HepG2 (cell line): ENCODE data around the gene JAG1. TPM values are rescaled to one million over a fixed set of nuclear protein-coding genes. Genes with fewer than 3 reads are reported as not detected.

Experiments
- IRX3 ChIP-seq: sonication (generic); formaldehyde crosslinking; IDR thresholded peaks from 2 replicates; pipeline ENCODE4 v1.8.1; 2023; ENCODE audit warnings: mild to moderate bottlenecking, low read depth, missing genetic modification reagents, borderline replicate concordance
- KDM1A ChIP-seq: IDR thresholded peaks from 2 replicates; pipeline ENCODE4 v1.6.1; 2016; ENCODE audit warnings: missing compliant biosample characterization
- MIER3 ChIP-seq: IDR thresholded peaks from 2 replicates; pipeline ENCODE4 v1.6.1; 2016; ENCODE audit warnings: missing compliant biosample characterization, borderline replicate concordance
- MTF2 ChIP-seq: sonication (generic); formaldehyde crosslinking; IDR thresholded peaks from 2 replicates; pipeline ENCODE4 v1.5.0; 2020; ENCODE audit warnings: missing genetic modification reagents, borderline replicate concordance
- PHF21A ChIP-seq: sonication (generic); formaldehyde crosslinking; IDR thresholded peaks from 2 replicates; pipeline ENCODE4 v1.5.0; 2020; ENCODE audit warnings: mild to moderate bottlenecking, missing genetic modification reagents
- SIN3B ChIP-seq: fragments of 150-350 bp; IDR thresholded peaks from 2 replicates; pipeline ENCODE4 v1.6.1; 2014; ENCODE audit warnings: low read length
- SMC3 ChIP-seq: IDR thresholded peaks from 2 replicates; pipeline ENCODE4 v1.6.1; 2011; ENCODE audit warnings: low read length, improper control_type of control experiment
- SOX6 ChIP-seq, 2 experiments: fragments of 450-650 bp in 1 of 2; sonication (generic) in 1 of 2; formaldehyde crosslinking in 1 of 2; IDR thresholded peaks; 2 replicates each; pipeline versions ENCODE4 v1.4.0 to v1.6.1; 2017 to 2020; ENCODE audit warnings: antibody characterized with exemption in 1 of 2, mild to moderate bottlenecking in 1 of 2, missing genetic modification reagents in 1 of 2
- TCF7 ChIP-seq: sonication (generic); IDR thresholded peaks from 2 replicates; pipeline ENCODE4 v1.6.1; 2016; ENCODE audit warnings: antibody characterized with exemption, low read depth
- ZBTB7A ChIP-seq: sonication (generic); formaldehyde crosslinking; IDR thresholded peaks from 2 replicates; pipeline ENCODE4 v1.8.0; 2022; ENCODE audit warnings: mild to moderate bottlenecking, missing genetic modification reagents
- ZNF496 ChIP-seq: sonication (generic); formaldehyde crosslinking; IDR thresholded peaks from 2 replicates; pipeline ENCODE4 v1.8.1; 2023; ENCODE audit warnings: mild to moderate bottlenecking, moderate library complexity, missing genetic modification reagents; ENCODE audit not compliant: insufficient replicate concordance
- ZNF614 ChIP-seq: IDR thresholded peaks from 2 replicates; pipeline ENCODE4 v1.6.1; 2018; ENCODE audit warnings: missing biosample characterization, missing genetic modification reagents, inconsistent platforms, borderline replicate concordance
- ZNF619 ChIP-seq: sonication (generic); formaldehyde crosslinking; IDR thresholded peaks from 2 replicates; pipeline ENCODE4 v1.4.0; 2020; ENCODE audit warnings: mild to moderate bottlenecking, missing genetic modification reagents
- polyA plus RNA-seq, 8 experiments: library from polyadenylated mRNA; depleted of rRNA in 3 of 8; stranded (reverse) in 7 of 8; unstranded in 1 of 8; fragments of >200 nt; fragmentation: Illumina TruSeq in 4 of 8; extraction: Trizol in 4 of 8; gene quantifications; 2 replicates each; pipeline versions ENCODE4 v1.2.1 to v1.2.3, GENCODE V29; 2011 to 2016; ENCODE audit warnings: low read depth in 4 of 8, missing spikeins in 1 of 8, mixed read lengths in 1 of 8; ENCODE audit not compliant: insufficient read depth in 1 of 8
- total RNA-seq, 5 experiments: library from RNA; depleted of rRNA; stranded (reverse); fragments of >200 nt; fragmentation: Illumina TruSeq; extraction: Trizol; gene quantifications; 2 replicates each; pipeline ENCODE4 v1.2.3, GENCODE V29; 2016; ENCODE audit warnings: low read depth in 1 of 5
- TF ChIP-seq, protein P1 (sequence below): sonication (generic); formaldehyde crosslinking; IDR thresholded peaks from 2 replicates; pipeline ENCODE4 v1.4.0; 2020; ENCODE audit warnings: missing genetic modification reagents, mild to moderate bottlenecking, borderline replicate concordance
- TF ChIP-seq, protein P2 (sequence below): sonication (generic); formaldehyde crosslinking; IDR thresholded peaks from 2 replicates; pipeline ENCODE4 v1.8.1; 2023; ENCODE audit warnings: missing genetic modification reagents, mild to moderate bottlenecking, borderline replicate concordance
- TF ChIP-seq, protein P3 (sequence below): sonication (generic); formaldehyde crosslinking; IDR thresholded peaks from 2 replicates; pipeline ENCODE4 v1.4.0; 2020; ENCODE audit warnings: missing genetic modification reagents, low read depth, mild to moderate bottlenecking, borderline replicate concordance
- TF ChIP-seq, protein P4 (sequence below): sonication (generic); formaldehyde crosslinking; IDR thresholded peaks from 2 replicates; pipeline ENCODE4 v1.5.0; 2020; ENCODE audit warnings: missing genetic modification reagents
- TF ChIP-seq, protein P5 (sequence below): sonication (generic); formaldehyde crosslinking; IDR thresholded peaks from 2 replicates; pipeline ENCODE4 v1.9.0; 2021; ENCODE audit warnings: missing genetic modification reagents, mild to moderate bottlenecking, borderline replicate concordance

Gene JAG1
- total and polyA plus RNA-seq, 2 of the 13 experiments (the other 11 are each of a cell fraction or from before 2014, with no cell fraction given): 47.1 to 56.3 TPM

DNA sequence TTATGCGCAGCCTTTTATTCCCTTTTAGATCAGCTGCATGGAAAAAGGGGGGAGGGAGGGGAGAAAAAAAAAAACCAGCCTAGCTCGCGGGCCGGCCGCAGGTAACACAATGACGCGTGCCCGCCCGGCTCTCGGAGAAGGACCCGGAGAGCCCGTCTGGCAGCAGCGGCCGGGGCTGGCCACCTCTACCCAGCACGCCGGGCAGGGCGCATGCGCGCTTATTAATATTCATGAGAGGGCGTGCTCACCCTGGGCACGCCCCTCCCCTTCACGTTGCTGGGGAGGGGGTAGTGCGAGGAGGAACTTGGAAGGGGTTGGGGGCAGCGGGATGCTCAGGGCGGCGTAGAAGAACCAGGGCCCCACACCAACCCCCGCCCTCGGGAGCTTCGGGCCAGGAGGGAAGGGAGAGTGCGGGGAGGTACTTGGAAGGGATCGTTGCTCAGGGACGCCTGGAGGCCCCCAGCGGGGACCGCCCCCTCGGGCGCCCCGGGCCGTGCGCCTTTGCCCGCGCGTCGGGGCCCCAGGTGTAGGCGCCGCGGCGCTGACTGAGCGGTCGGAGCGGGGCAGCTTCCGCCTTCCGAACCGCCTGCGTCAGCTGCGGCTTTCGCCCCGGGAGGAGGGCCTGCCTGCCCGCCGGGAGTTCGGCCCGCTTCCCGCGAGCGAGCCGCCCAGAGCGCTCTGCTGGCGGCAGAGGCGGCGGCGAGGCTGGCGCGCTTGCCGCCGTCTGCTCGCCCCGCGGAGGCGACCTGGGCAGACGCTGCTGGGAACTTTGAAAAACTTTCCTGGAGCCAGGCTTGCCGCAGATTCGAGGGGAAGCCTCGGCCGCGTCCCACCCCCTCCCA lies at the start of gene JAG1 (continued):
- TF ChIP-seq TCF7: no peak; the same call in 1 of the 2 replicates
- TF ChIP-seq, protein P1, sequence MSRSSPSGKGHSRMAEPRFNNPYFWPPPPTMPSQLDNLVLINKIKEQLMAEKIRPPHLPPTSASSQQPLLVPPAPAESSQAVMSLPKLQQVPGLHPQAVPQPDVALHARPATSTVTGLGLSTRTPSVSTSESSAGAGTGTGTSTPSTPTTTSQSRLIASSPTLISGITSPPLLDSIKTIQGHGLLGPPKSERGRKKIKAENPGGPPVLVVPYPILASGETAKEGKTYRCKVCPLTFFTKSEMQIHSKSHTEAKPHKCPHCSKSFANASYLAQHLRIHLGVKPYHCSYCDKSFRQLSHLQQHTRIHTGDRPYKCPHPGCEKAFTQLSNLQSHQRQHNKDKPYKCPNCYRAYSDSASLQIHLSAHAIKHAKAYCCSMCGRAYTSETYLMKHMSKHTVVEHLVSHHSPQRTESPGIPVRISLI: peak; percentile 80; the same call in 1 of the 2 replicates
- TF ChIP-seq ZNF619 (CRISPR knock-in tag): no peak
- no peak for TF ChIP-seq SIN3B
- TF ChIP-seq, protein P2, sequence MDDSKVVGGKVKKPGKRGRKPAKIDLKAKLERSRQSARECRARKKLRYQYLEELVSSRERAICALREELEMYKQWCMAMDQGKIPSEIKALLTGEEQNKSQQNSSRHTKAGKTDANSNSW (CRISPR knock-in tag): no peak
- no peak for TF ChIP-seq ZNF496
- TF ChIP-seq, protein P3, sequence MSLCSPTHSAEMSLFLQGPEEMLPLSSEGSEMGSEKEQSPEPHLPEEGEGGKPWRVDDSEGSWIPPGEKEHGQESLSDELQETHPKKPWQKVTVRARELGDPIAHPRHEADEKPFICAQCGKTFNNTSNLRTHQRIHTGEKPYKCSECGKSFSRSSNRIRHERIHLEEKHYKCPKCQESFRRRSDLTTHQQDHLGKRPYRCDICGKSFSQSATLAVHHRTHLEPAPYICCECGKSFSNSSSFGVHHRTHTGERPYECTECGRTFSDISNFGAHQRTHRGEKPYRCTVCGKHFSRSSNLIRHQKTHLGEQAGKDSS (CRISPR knock-in tag): peak; percentile 75
- peak; percentile 57; the same call in 1 of the 2 replicates for TF ChIP-seq IRX3 (CRISPR knock-in tag)
- TF ChIP-seq PHF21A (CRISPR knock-in tag): peak; percentile 89
- peak; percentile 48; the same call in 1 of the 2 replicates for TF ChIP-seq MIER3 (CRISPR knock-in tag)
- no peak for TF ChIP-seq SOX6 (IDR thresholded peaks at IDR 0.05)
- no peak; the same call in 1 of the 2 replicates for TF ChIP-seq SOX6 (CRISPR knock-in tag; IDR thresholded peaks at IDR 0.05)
- TF ChIP-seq SMC3: no peak; the same call in 1 of the 2 replicates
- TF ChIP-seq, protein P4, sequence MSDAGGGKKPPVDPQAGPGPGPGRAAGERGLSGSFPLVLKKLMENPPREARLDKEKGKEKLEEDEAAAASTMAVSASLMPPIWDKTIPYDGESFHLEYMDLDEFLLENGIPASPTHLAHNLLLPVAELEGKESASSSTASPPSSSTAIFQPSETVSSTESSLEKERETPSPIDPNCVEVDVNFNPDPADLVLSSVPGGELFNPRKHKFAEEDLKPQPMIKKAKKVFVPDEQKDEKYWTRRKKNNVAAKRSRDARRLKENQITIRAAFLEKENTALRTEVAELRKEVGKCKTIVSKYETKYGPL (CRISPR knock-in tag): no peak; the same call in 1 of the 2 replicates
- TF ChIP-seq KDM1A: no peak; the same call in 1 of the 2 replicates
- no peak for TF ChIP-seq MTF2 (CRISPR knock-in tag)
- TF ChIP-seq ZNF614 (CRISPR knock-in tag): peak; percentile 79
- TF ChIP-seq, protein P5, sequence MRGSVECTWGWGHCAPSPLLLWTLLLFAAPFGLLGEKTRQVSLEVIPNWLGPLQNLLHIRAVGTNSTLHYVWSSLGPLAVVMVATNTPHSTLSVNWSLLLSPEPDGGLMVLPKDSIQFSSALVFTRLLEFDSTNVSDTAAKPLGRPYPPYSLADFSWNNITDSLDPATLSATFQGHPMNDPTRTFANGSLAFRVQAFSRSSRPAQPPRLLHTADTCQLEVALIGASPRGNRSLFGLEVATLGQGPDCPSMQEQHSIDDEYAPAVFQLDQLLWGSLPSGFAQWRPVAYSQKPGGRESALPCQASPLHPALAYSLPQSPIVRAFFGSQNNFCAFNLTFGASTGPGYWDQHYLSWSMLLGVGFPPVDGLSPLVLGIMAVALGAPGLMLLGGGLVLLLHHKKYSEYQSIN (CRISPR knock-in tag): no peak
- peak; percentile 88 for TF ChIP-seq ZBTB7A
